ENCODE measurements around the gene FAXDC2.
"Not testable (repeated sequence)": the region's sequence is repeated elsewhere in the genome, so short reads cannot be mapped to it uniquely, and the experiment has no call there.

FAXDC2 gene

DNA sequence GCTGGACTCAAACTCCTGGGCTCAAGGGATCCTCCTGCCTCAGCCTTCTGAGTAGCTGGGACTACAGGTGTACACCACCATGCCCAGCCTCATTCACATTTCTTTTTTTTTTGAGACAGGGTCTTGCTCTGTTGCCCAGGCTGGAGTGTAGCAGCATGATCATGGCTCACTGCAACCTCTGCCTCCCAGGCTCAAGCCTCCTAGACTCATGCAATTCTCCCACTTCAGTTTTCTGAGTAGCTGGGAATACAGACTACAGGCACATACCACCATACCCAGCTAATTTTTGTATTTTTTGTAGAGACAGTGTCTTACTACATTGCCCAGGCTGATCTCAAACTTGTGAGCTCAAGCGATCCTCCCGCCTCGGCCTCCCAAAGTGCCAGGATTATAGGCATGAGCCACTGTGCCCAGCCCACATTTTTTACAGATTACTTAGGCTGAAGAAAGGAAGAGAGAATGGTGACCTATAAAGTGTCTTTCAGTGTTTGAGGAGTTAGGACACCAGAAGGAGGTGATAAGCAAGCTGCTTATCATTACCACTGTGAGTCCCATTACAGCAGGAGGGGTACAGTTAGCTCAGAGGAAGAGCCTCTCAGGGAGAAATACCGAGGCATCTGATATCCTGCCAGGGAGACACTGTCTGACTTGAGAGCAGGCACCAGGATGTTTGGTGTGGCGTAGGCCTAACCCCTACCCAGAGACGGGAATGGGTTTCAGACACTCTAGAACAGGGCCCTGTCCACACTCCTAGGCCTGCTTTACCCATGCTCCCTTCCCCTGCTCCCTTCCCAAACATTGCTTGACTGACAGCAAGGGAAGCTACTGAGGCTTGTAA lies 9.7 kb downstream of the FAXDC2 start:
- Histone ChIP-seq H3K79me2 (ENCODE audit: control insufficient read depth, low read length) (no peaks in the 10 kb centered on the region), H4K20me1 (ENCODE audit: control insufficient read depth, insufficient read depth, low read depth, low read length) (no peaks in the 10 kb centered on the region), H3K4me2 (ENCODE audit: low read length) (no peak overlapping the region), H3K4me1 (ENCODE audit: control insufficient read depth, low read length) (no peaks in the 10 kb centered on the region), H3K36me3 (ENCODE audit: control insufficient read depth, low read length) (no peaks in the 10 kb centered on the region), H3F3A (ENCODE audit: control insufficient read depth, insufficient read depth) (no peaks in the 10 kb centered on the region), H3K9me2 (replicated peaks; ENCODE audit: control insufficient read depth, low read length) (no peaks in the 10 kb centered on the region), H3K27me3 (ENCODE audit: control insufficient read depth, low read length) (no peaks in the 10 kb centered on the region), H3K4me3 (ENCODE audit: low read length) (no peak overlapping the region), H3K9me3 (ENCODE audit: control insufficient read depth, insufficient read depth, low read length) (no peaks in the 10 kb centered on the region), H3K27ac (ENCODE audit: low read depth, low read length) (no peak overlapping the region)
- no peak for TF ChIP-seq EZH2phosphoT487 (IDR thresholded peaks at IDR 0.05; ENCODE audit: borderline replicate concordance, low read length)
- TF ChIP-seq, protein P1, sequence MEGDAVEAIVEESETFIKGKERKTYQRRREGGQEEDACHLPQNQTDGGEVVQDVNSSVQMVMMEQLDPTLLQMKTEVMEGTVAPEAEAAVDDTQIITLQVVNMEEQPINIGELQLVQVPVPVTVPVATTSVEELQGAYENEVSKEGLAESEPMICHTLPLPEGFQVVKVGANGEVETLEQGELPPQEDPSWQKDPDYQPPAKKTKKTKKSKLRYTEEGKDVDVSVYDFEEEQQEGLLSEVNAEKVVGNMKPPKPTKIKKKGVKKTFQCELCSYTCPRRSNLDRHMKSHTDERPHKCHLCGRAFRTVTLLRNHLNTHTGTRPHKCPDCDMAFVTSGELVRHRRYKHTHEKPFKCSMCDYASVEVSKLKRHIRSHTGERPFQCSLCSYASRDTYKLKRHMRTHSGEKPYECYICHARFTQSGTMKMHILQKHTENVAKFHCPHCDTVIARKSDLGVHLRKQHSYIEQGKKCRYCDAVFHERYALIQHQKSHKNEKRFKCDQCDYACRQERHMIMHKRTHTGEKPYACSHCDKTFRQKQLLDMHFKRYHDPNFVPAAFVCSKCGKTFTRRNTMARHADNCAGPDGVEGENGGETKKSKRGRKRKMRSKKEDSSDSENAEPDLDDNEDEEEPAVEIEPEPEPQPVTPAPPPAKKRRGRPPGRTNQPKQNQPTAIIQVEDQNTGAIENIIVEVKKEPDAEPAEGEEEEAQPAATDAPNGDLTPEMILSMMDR (IDR thresholded peaks at IDR 0.05; ENCODE audit: low read depth, low read length, poor library complexity, severe bottlenecking) = no peak

DNA sequence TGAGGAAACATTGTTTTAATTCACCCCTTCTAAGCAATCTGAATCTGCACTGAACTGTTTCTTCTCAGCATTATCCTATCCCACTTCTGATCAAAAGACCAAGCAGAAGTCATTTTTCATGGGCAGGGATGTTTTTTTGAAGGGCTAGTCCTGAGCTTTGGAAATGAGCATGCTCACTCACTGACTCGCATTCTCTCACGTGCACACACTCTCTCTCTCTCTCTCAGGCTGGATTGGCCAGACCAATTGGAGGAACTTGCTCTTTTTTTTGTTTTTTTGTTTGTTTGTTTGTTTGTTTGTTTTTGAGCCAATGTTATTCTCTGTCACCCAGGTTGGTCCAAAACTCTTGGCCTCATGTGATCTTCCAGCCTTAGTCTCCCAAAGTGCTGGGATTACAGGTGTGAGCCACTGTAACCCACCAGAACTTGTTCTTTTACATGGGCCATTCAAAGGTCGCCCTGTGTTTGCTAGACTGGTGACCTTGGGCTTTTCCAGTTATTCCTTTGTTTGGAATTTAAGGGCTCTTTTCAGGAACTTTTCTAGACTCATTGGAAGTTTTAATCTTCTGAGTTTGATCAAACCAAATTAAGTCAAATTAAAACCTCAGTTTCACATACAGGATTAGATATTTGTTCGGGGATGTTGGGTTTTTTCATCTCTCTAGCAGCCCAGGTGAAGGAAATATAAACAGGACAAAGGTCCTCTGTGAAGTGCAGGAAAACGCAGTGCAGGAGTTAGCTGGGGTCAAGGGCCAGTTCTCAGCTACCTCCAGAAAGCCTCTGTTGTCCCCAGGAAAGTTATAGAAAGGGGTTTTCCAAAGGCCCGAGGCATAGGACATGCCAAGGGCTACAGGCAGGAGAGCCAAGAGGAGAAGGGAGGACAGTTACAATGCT lies 13.1 kb downstream of the FAXDC2 start:
- Histone ChIP-seq H3K27me3 (ENCODE audit: control insufficient read depth, low read length) (no peaks in the 10 kb centered on the region), H3K4me2 (ENCODE audit: low read length) (no peak overlapping the region), H3K9me3 (ENCODE audit: control insufficient read depth, insufficient read depth, low read length) (no peaks in the 10 kb centered on the region), H3K27ac (ENCODE audit: low read depth, low read length) (no peak overlapping the region), H3K79me2 (ENCODE audit: control insufficient read depth, low read length) (no peaks in the 10 kb centered on the region), H3K9me2 (replicated peaks; ENCODE audit: control insufficient read depth, low read length) (no peaks in the 10 kb centered on the region), H4K20me1 (ENCODE audit: control insufficient read depth, insufficient read depth, low read depth, low read length) (no peaks in the 10 kb centered on the region), H3K36me3 (ENCODE audit: control insufficient read depth, low read length) (peaks cover 3% of the 10 kb centered on the region; the same call in 1 of the 2 replicates), H3F3A (ENCODE audit: control insufficient read depth, insufficient read depth) (no peaks in the 10 kb centered on the region), H3K4me3 (ENCODE audit: low read length) (no peak overlapping the region), H3K4me1 (ENCODE audit: control insufficient read depth, low read length) (peaks cover 5% of the 10 kb centered on the region)
- no peak for TF ChIP-seq EZH2phosphoT487 (IDR thresholded peaks at IDR 0.05; ENCODE audit: borderline replicate concordance, low read length)
- TF ChIP-seq, protein P1 (IDR thresholded peaks at IDR 0.05; ENCODE audit: low read depth, low read length, poor library complexity, severe bottlenecking) = no peak

DNA sequence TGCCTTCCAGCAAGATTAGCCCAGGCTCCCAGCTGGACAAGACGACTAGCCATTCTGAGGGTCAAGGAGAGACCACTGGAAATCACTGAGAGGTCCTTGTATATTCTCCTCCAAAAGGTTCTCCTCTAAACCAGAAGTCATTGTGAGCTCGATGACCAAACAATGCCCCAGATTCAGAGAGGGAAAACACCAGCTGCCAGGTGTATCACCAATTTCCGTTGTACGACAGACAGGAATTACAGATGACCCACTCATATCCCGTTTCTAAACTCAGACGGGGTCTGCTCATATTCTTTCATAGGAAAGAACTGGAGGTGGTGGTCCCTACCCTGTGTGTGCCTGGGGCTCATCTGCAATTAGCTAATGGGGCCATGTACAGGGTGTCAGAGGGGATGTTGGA lies 14.2 kb downstream of the FAXDC2 start:
- Histone ChIP-seq H3K27me3 (ENCODE audit: control insufficient read depth, low read length) (no peaks in the 10 kb centered on the region), H3K9me3 (ENCODE audit: control insufficient read depth, insufficient read depth, low read length) (no peaks in the 10 kb centered on the region), H3K27ac (ENCODE audit: low read depth, low read length) (no peak overlapping the region), H3K79me2 (ENCODE audit: control insufficient read depth, low read length) (no peaks in the 10 kb centered on the region), H3K4me2 (ENCODE audit: low read length) (no peak overlapping the region), H3K36me3 (ENCODE audit: control insufficient read depth, low read length) (peaks cover 7% of the 10 kb centered on the region), H3F3A (ENCODE audit: control insufficient read depth, insufficient read depth) (no peaks in the 10 kb centered on the region), H3K4me1 (ENCODE audit: control insufficient read depth, low read length) (peaks cover 5% of the 10 kb centered on the region), H4K20me1 (ENCODE audit: control insufficient read depth, insufficient read depth, low read depth, low read length) (no peaks in the 10 kb centered on the region), H3K9me2 (replicated peaks; ENCODE audit: control insufficient read depth, low read length) (no peaks in the 10 kb centered on the region), H3K4me3 (ENCODE audit: low read length) (no peak overlapping the region)
- TF ChIP-seq, protein P1 (IDR thresholded peaks at IDR 0.05; ENCODE audit: low read depth, low read length, poor library complexity, severe bottlenecking) = no peak
- no peak for TF ChIP-seq EZH2phosphoT487 (IDR thresholded peaks at IDR 0.05; ENCODE audit: borderline replicate concordance, low read length)

DNA sequence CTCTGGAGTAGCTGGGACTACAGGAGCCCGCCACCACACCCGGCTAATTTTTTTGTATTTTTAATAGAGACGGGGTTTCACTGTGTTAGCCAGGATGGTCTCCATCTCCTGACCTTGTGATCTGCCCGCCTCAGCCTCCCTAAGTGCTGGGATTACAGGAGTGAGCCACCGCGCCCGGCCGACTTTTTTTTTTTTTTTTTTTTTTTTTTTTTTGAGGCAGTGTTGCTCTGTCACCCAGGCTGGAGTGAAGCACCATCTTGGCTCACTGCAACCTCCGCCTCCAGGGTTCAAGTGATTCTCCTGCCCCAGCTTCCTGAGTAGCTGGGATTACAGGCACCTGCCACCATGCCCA lies 14.7 kb downstream of the FAXDC2 start:
- not testable (repeated sequence) for H3K9me2 ChIP-seq (replicated peaks; ENCODE audit: control insufficient read depth, low read length); H3K4me1 ChIP-seq (ENCODE audit: control insufficient read depth, low read length); H3K27me3 ChIP-seq (ENCODE audit: control insufficient read depth, low read length); H3F3A ChIP-seq (ENCODE audit: control insufficient read depth, insufficient read depth); H3K27ac ChIP-seq (ENCODE audit: low read depth, low read length); H3K9me3 ChIP-seq (ENCODE audit: control insufficient read depth, insufficient read depth, low read length); H3K4me3 ChIP-seq (ENCODE audit: low read length); H3K79me2 ChIP-seq (ENCODE audit: control insufficient read depth, low read length); H4K20me1 ChIP-seq (ENCODE audit: control insufficient read depth, insufficient read depth, low read depth, low read length); H3K4me2 ChIP-seq (ENCODE audit: low read length)
- peaks cover 12% of the 10 kb centered on the region for H3K36me3 ChIP-seq (ENCODE audit: control insufficient read depth, low read length)
